Measurements from ENCODE around the gene TMEM219.

GRCh38 chr16:29978564-29979270 is 16.8 kb downstream of the TMEM219 start:
- TF ChIP-seq, protein P1, sequence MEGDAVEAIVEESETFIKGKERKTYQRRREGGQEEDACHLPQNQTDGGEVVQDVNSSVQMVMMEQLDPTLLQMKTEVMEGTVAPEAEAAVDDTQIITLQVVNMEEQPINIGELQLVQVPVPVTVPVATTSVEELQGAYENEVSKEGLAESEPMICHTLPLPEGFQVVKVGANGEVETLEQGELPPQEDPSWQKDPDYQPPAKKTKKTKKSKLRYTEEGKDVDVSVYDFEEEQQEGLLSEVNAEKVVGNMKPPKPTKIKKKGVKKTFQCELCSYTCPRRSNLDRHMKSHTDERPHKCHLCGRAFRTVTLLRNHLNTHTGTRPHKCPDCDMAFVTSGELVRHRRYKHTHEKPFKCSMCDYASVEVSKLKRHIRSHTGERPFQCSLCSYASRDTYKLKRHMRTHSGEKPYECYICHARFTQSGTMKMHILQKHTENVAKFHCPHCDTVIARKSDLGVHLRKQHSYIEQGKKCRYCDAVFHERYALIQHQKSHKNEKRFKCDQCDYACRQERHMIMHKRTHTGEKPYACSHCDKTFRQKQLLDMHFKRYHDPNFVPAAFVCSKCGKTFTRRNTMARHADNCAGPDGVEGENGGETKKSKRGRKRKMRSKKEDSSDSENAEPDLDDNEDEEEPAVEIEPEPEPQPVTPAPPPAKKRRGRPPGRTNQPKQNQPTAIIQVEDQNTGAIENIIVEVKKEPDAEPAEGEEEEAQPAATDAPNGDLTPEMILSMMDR (IDR thresholded peaks at IDR 0.05 in 4 of 5, conservative IDR thresholded peaks at IDR 0.05 in 1 of 5), result no peak
- no peak for TF ChIP-seq POLR2A (IDR thresholded peaks at IDR 0.05)
